Body of pancreas (tissue), 4 donors: ENCODE measurements around the gene ATP11A. TPM values are rescaled to one million over a fixed set of nuclear protein-coding genes. Genes with fewer than 3 reads are reported as not detected.

Experiments
- ATAC-seq: fragments of 150-250 bp; one replicate; pipeline ENCODE4 v1.9.1; 2016
- DNase-seq, 4 donors: peaks; one replicate each; pipeline ENCODE4 v3.0.0-alpha.2; 2019
- H3K27ac ChIP-seq, 4 donors: fragments of 200-600 bp; sonication (generic); 1 replicate in 3 of 4; 2 replicates in 1 of 4; pipeline versions ENCODE4 v1.5.1 to v1.6.1; 2016 to 2019; ENCODE audit warnings: mild to moderate bottlenecking in 1 of 4, mixed read lengths in 1 of 4, moderate library complexity in 1 of 4
- H3K27me3 ChIP-seq, 2 donors: fragments of 200-600 bp; sonication (generic); one replicate each; pipeline ENCODE4 v1.6.0; 2016; ENCODE audit warnings: mild to moderate bottlenecking in 1 of 2
- H3K36me3 ChIP-seq, 2 donors: fragments of 200-600 bp; sonication (generic); replicated peaks in 1 of 2; 2 replicates each; pipeline ENCODE4 v1.5.1; 2016; ENCODE audit warnings: low read depth in 2 of 2; ENCODE audit not compliant: insufficient read depth in 1 of 2
- H3K4me1 ChIP-seq: fragments of 200-600 bp; sonication (generic); one replicate; pipeline ENCODE4 v1.6.0; 2016
- H3K4me3 ChIP-seq, 2 donors: fragments of 200-600 bp; sonication (generic); 1 replicate in 1 of 2; 2 replicates in 1 of 2; pipeline ENCODE4 v1.5.1; 2016 to 2019
- H3K9me3 ChIP-seq, 3 donors: fragments of 200-600 bp; sonication (generic); 1 replicate in 2 of 3; 2 replicates in 1 of 3; pipeline ENCODE4 v1.5.1; 2016
- POLR2A ChIP-seq, 3 donors: fragments of 450-650 bp; IDR thresholded peaks; one replicate each; pipeline ENCODE4 v1.6.1; 2016; ENCODE audit warnings: antibody characterized with exemption in 3 of 3, mild to moderate bottlenecking in 2 of 3
- WGBS, 2 donors: methylation state at CpG; one replicate each; pipeline ENCODE4 v1.1.5; 2017; 5-methylcytosine and 5-hydroxymethylcytosine counted together
- intact Hi-C: fragments of 100-400 bp; cut with DNase I; formaldehyde crosslinking; loops from one replicate; pipeline ENCODE4 v1.15.1; 2023
- total RNA-seq, 2 donors: library from RNA; depleted of rRNA; stranded (reverse); fragments of >200 nt; gene quantifications; one replicate each; pipeline ENCODE4 v1.1.0, GENCODE V29; 2016
- TF ChIP-seq, protein P1 (sequence below), 7 experiments: fragments of 450-650 bp in 4 of 7; fragments of 200-600 bp in 3 of 7; sonication (generic) in 3 of 7; IDR thresholded peaks; one replicate each; pipeline ENCODE4 v1.5.1; 2016 to 2019; ENCODE audit warnings: antibody characterized with exemption in 7 of 7

ATP11A gene
- total RNA-seq, 2 donors from 2014 or later: 24.1 to 33.9 TPM

DNA sequence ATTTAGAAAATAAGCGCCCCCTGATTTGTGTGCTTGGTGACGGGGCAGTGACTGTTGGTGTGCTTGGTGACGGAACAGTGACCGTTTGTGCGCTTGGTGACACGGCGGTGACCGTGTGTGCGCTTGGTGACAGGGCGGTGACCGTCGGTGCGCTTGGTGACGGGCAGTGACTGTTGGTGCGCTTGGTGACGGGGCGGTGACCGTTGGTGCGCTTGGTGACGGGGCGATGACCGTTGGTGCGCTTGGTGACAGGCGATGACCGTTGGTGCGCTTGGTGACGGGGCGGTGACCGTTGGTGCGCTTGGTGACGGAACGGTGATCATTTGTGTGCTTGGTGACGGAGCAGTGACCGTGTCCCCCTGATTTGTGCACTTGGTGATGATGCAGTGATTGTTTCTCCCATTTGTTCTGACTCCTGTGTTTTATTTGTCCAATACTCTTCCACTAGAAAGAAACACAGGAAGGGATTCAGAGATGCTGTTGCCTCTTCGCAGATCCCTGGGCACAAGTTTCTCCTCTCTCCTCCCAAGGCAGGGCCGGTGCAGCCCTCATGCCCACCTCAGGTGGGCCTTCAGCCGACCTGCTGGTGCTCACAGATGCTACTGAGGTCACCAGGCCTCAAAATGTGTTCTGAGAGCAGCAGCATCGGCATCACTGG lies 128.3 kb downstream of the ATP11A start:
- no peak overlapping the region for H3K4me3 ChIP-seq
- WGBS, 2 donors: 95 to 97% methylated on average over 38 of the region's 38 CpGs
- TF ChIP-seq, protein P1, sequence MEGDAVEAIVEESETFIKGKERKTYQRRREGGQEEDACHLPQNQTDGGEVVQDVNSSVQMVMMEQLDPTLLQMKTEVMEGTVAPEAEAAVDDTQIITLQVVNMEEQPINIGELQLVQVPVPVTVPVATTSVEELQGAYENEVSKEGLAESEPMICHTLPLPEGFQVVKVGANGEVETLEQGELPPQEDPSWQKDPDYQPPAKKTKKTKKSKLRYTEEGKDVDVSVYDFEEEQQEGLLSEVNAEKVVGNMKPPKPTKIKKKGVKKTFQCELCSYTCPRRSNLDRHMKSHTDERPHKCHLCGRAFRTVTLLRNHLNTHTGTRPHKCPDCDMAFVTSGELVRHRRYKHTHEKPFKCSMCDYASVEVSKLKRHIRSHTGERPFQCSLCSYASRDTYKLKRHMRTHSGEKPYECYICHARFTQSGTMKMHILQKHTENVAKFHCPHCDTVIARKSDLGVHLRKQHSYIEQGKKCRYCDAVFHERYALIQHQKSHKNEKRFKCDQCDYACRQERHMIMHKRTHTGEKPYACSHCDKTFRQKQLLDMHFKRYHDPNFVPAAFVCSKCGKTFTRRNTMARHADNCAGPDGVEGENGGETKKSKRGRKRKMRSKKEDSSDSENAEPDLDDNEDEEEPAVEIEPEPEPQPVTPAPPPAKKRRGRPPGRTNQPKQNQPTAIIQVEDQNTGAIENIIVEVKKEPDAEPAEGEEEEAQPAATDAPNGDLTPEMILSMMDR (IDR thresholded peaks at IDR 0.05): no peak
- no peak for TF ChIP-seq POLR2A (IDR thresholded peaks at IDR 0.05)
- no peaks in the 10 kb centered on the region for H3K27me3 ChIP-seq
- intact Hi-C loops: no loop called here
- DNase-seq (no peak), ATAC-seq (no peak)
- H3K27ac ChIP-seq: no peak overlapping the region
- no peaks in the 10 kb centered on the region for H3K9me3 ChIP-seq
- H3K36me3 ChIP-seq: peaks cover 0 to 24% of the 10 kb centered on the region in 2 donors
- H3K4me1 ChIP-seq: no peaks in the 10 kb centered on the region

GRCh38 chr13:112818698-112819045 lies 128.8 kb downstream of the ATP11A start:
- WGBS, 2 donors: 88 to 92% methylated on average over 5 to 7 of the region's 7 CpGs
- intact Hi-C loops: no loop called here

DNA sequence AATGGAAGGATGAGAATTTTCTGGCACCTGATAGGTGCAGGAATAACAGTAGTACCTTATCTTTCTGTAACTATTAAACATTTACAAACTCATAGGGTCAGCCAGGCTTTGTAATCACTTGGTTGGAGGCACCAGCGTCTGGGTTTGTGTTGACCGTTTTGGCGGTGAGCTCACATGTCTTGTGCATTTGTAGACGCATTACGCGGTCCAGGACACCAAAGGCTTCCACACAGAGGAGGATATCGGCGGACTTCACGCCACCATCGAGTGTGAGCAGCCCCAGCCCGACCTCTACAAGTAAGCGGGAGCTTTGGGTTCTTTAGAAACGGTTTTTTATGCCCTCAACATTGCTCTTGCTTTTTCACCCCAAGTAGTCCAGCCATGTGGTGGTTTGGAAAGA lies 129.3 kb downstream of the ATP11A start:
- intact Hi-C loops: no loop called here
- no peak for TF ChIP-seq POLR2A (IDR thresholded peaks at IDR 0.05)
- H3K9me3 ChIP-seq: no peaks in the 10 kb centered on the region
- H3K4me1 ChIP-seq: no peaks in the 10 kb centered on the region
- WGBS, 2 donors: 87 to 92% methylated on average over 13 of the region's 13 CpGs
- DNase-seq (no peak), ATAC-seq (no peak)
- no peak overlapping the region for H3K4me3 ChIP-seq
- H3K36me3 ChIP-seq: peaks cover 0 to 26% of the 10 kb centered on the region in 2 donors
- H3K27me3 ChIP-seq: no peaks in the 10 kb centered on the region
- no peak overlapping the region for H3K27ac ChIP-seq

More at GRCh38 chr13:112818698-112819045, 128.8 kb downstream of the ATP11A start:
- peaks cover 0 to 26% of the 10 kb centered on the region in 2 donors for H3K36me3 ChIP-seq
- no peak for DNase-seq
- H3K27ac ChIP-seq: no peak overlapping the region
- H3K27me3 ChIP-seq: no peaks in the 10 kb centered on the region
- no peaks in the 10 kb centered on the region for H3K9me3 ChIP-seq
- H3K4me3 ChIP-seq: no peak overlapping the region
- no peaks in the 10 kb centered on the region for H3K4me1 ChIP-seq
- TF ChIP-seq, protein P1 (IDR thresholded peaks at IDR 0.05): no peak
- no peak for TF ChIP-seq POLR2A (IDR thresholded peaks at IDR 0.05)
- no peak for ATAC-seq

DNA sequence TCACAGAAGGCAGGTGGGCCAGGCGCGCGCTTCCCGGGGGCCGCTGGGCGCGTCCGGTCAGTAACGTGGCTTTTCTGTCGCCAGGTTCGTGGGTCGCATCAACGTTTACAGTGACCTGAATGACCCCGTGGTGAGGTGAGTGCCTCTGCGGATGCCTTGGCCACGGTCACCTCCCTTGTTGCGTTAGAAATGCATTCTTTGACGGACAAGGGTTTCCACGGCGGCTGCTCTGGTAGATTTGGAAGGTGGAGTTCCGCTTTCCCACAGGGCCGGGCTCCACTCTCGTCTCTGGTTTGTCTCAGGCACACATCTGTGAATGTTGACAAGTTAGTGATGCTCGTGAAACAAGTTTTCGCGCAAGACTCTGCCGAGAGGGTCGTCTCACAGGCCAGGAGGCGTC lies 130.0 kb downstream of the ATP11A start:
- 92% methylated on average over 29 of the region's 29 CpGs for WGBS, 2 donors
- peaks cover 0 to 29% of the 10 kb centered on the region in 2 donors for H3K36me3 ChIP-seq
- intact Hi-C loops: no loop called here

DNA sequence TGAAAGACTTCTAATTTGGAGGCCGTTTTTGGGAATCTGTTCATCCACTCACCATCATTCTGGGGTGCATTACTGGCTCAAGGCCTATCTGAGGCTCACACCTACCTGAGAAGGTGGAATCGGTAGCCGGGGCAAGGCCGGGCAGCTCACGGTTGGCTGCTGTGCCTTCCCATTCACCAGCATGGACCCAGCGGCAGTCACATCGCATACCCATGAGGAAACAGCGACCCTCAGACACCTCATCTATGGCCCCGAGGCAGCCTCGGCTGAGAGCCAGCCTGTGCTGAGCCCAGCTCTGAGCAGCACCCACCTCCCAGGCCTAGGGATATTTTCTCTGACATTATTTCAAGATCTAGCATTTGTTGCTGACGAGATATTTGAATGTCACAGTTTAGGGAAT lies 130.5 kb downstream of the ATP11A start:
- no peak overlapping the region for H3K27ac ChIP-seq
- no peaks in the 10 kb centered on the region for H3K9me3 ChIP-seq
- peaks cover 0 to 25% of the 10 kb centered on the region in 2 donors for H3K36me3 ChIP-seq
- 88 to 94% methylated on average over 10 to 11 of the region's 11 CpGs for WGBS, 2 donors
- H3K4me1 ChIP-seq: no peaks in the 10 kb centered on the region
- no peak for DNase-seq
- intact Hi-C loops: no loop called here
- no peaks in the 10 kb centered on the region for H3K27me3 ChIP-seq
- no peak for ATAC-seq
- TF ChIP-seq, protein P1 (IDR thresholded peaks at IDR 0.05): no peak
- TF ChIP-seq POLR2A (IDR thresholded peaks at IDR 0.05): no peak
- H3K4me3 ChIP-seq: no peak overlapping the region

More for the DNA sequence above, 130.0 kb downstream of the ATP11A start:
- Histone ChIP-seq H3K4me3 (no peak overlapping the region), H3K27ac (no peak overlapping the region), H3K4me1 (no peaks in the 10 kb centered on the region), H3K9me3 (no peaks in the 10 kb centered on the region), H3K27me3 (no peaks in the 10 kb centered on the region)
- no peak for ATAC-seq
- no peak for DNase-seq
- TF ChIP-seq, protein P1 (IDR thresholded peaks at IDR 0.05): no peak
- TF ChIP-seq POLR2A (IDR thresholded peaks at IDR 0.05): no peak
